Skeletal muscle tissue (tissue), 4 donors: ENCODE results near the gene FAM50A. TPM values are rescaled to one million over a fixed set of nuclear protein-coding genes. Genes with fewer than 3 reads are reported as not detected.

ENCODE experiments used
- H3K27ac ChIP-seq: one replicate; pipeline ENCODE4 v1.7.0; 2013; ENCODE audit warnings: mild to moderate bottlenecking, low read depth, low read length, inconsistent platforms
- H3K27me3 ChIP-seq, 3 donors: one replicate each; pipeline ENCODE4 v1.7.0; 2013; ENCODE audit warnings: low read length in 3 of 3; ENCODE audit not compliant: control insufficient read depth in 3 of 3, insufficient read depth in 3 of 3
- H3K36me3 ChIP-seq, 3 donors: one replicate each; pipeline ENCODE4 v1.7.0; 2013; ENCODE audit warnings: low read length in 3 of 3; ENCODE audit not compliant: control insufficient read depth in 3 of 3, insufficient read depth in 3 of 3
- H3K4me1 ChIP-seq, 3 donors: one replicate each; pipeline ENCODE4 v1.7.0; 2013; ENCODE audit warnings: low read length in 3 of 3, mild to moderate bottlenecking in 3 of 3; ENCODE audit not compliant: control insufficient read depth in 3 of 3, insufficient read depth in 3 of 3
- H3K4me3 ChIP-seq, 3 donors: one replicate each; pipeline ENCODE4 v1.7.0; 2013; ENCODE audit warnings: low read length in 3 of 3
- H3K9ac ChIP-seq, 3 donors: one replicate each; pipeline ENCODE4 v1.7.0; 2013; ENCODE audit warnings: low read length in 3 of 3, mild to moderate bottlenecking in 3 of 3, moderate library complexity in 2 of 3, low read depth in 1 of 3
- H3K9me3 ChIP-seq, 3 donors: one replicate each; pipeline ENCODE4 v1.7.0; 2013; ENCODE audit warnings: low read length in 3 of 3; ENCODE audit not compliant: control insufficient read depth in 3 of 3
- total RNA-seq: library from RNA; depleted of rRNA; stranded (reverse); fragments of >200 nt; gene quantifications from one replicate; pipeline ENCODE4 v1.2.3, GENCODE V29; 2014
- donor health status: Osteomylitis.

The FAM50A gene
- total RNA-seq, 1 donor from 2014 or later, result 16.7 TPM

- Histone ChIP-seq H3K27ac (no peak overlapping the region), H3K36me3 (peaks cover 0 to 3% (median 0%) of the 10 kb centered on the region in 3 donors), H3K4me1 (peaks cover 0 to 8% (median 2%) of the 10 kb centered on the region in 3 donors)
Measured at GRCh38 chrX:154462396-154462795, 18.5 kb downstream of the FAM50A start.

DNA sequence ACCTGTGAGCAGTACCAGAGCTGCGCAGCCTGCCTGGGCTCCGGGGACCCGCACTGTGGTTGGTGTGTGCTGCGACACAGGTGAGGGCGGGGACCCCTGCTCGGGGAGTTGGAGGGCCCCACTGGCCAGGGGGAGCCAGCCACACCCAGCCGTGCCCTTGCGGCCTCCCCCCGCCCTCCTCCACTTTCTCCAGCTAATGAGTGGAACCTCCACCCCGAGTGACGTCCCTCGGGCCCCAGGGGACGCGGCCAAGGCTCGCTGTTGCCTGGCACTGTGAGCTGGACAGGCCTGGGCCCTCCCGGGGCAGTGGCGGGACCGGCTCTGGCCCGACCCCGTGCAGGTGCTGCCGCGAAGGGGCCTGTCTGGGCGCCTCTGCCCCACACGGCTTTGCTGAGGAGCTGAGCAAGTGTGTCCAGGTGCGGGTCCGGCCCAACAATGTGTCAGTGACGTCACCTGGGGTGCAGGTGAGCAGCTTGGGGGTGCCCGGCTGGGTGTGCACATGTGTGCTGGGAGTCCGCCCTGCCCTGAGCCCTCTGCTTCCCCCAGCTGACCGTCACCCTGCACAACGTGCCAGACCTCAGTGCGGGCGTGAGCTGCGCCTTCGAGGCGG lies 19.8 kb downstream of the FAM50A start:
- no peak overlapping the region for H3K9ac ChIP-seq

More at GRCh38 chrX:154462396-154462795, 18.5 kb downstream of the FAM50A start:
- Histone ChIP-seq H3K4me3 (no peak overlapping the region), H3K9me3 (no peaks in the 10 kb centered on the region), H3K9ac (no peak overlapping the region), H3K27me3 (no peaks in the 10 kb centered on the region)

DNA sequence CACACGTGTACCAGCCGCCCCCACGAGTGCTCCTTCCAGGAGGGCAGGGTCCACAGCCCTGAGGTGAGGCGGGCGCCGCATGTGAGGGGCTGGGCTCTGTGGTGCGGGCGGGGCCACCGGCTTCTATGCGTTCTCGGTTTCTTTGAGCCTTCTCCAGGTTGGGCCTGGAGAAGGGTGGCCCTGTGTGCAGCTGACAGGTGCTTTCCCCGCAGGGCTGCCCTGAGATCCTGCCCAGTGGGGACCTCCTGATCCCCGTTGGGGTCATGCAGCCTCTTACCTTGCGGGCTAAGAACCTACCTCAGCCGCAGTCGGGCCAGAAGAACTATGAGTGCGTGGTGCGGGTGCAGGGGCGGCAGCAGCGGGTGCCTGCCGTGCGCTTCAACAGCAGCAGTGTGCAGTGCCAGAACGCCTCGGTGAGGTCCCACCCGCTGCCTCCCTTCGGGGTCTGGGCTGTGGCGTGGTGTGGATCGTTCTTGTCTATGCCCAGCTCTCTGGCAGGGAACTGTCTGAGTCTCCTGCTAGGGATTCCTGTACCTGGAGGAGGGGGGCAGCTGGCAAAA lies 20.9 kb downstream of the FAM50A start:
- H3K27me3 ChIP-seq, result no peaks in the 10 kb centered on the region
- no peak overlapping the region for H3K27ac ChIP-seq
- H3K4me3 ChIP-seq, result no peak overlapping the region
- H3K36me3 ChIP-seq, result peaks cover 0 to 6% (median 3%) of the 10 kb centered on the region in 3 donors
- no peak overlapping the region for H3K9ac ChIP-seq
- peaks cover 0 to under 1% (median 0%) of the 10 kb centered on the region in 3 donors for H3K4me1 ChIP-seq
- H3K9me3 ChIP-seq, result no peaks in the 10 kb centered on the region

More for the DNA sequence above, 19.8 kb downstream of the FAM50A start:
- Histone ChIP-seq H3K36me3 (peaks cover 0 to 4% (median 3%) of the 10 kb centered on the region in 3 donors), H3K4me1 (peaks cover 0 to 8% (median 2%) of the 10 kb centered on the region in 3 donors), H3K27me3 (no peaks in the 10 kb centered on the region), H3K27ac (no peak overlapping the region), H3K9me3 (no peaks in the 10 kb centered on the region), H3K4me3 (no peak overlapping the region)

DNA sequence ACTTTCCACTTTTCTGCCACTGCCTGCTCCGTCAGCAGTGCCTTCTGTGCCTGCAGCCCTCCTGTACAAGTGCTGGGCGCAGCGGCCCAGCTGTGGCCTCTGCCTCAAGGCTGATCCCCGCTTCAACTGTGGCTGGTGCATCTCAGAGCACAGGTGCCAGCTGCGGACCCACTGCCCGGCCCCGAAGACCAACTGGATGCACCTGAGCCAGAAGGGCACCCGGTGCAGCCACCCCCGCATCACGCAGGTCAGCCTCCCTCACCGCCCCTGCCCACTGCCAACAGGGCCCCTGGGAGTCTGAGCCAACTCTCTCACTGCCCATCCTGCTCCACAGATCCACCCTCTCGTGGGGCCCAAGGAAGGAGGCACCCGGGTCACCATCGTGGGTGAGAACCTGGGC lies 21.7 kb downstream of the FAM50A start:
- Histone ChIP-seq H3K27me3 (no peaks in the 10 kb centered on the region), H3K36me3 (peaks cover 1 to 9% (median 3%) of the 10 kb centered on the region in 3 donors), H3K9me3 (no peaks in the 10 kb centered on the region), H3K4me3 (no peak overlapping the region), H3K9ac (no peak overlapping the region), H3K27ac (no peak overlapping the region), H3K4me1 (no peaks in the 10 kb centered on the region)

GRCh38 chrX:154466036-154466435 lies 22.1 kb downstream of the FAM50A start:
- H3K27ac ChIP-seq, result no peak overlapping the region
- no peaks in the 10 kb centered on the region for H3K4me1 ChIP-seq
- H3K4me3 ChIP-seq, result no peak overlapping the region
- peaks cover 3 to 10% (median 5%) of the 10 kb centered on the region in 3 donors for H3K36me3 ChIP-seq
- H3K9me3 ChIP-seq, result no peaks in the 10 kb centered on the region
- H3K27me3 ChIP-seq, result no peaks in the 10 kb centered on the region
- H3K9ac ChIP-seq, result no peak overlapping the region

- Histone ChIP-seq H3K4me1 (no peaks in the 10 kb centered on the region), H3K36me3 (peaks cover 3 to 14% (median 11%) of the 10 kb centered on the region in 3 donors), H3K27ac (no peak overlapping the region), H3K9me3 (no peaks in the 10 kb centered on the region), H3K4me3 (no peak overlapping the region), H3K9ac (no peak overlapping the region), H3K27me3 (no peaks in the 10 kb centered on the region)
Measured at GRCh38 chrX:154466907-154467306, 23.0 kb downstream of the FAM50A start.

GRCh38 chrX:154467556-154467955 lies 23.6 kb downstream of the FAM50A start:
- Histone ChIP-seq H3K4me3 (no peak overlapping the region), H3K36me3 (peaks cover 3 to 14% (median 11%) of the 10 kb centered on the region in 3 donors), H3K9ac (no peak overlapping the region), H3K27ac (no peak overlapping the region), H3K27me3 (no peaks in the 10 kb centered on the region), H3K9me3 (no peaks in the 10 kb centered on the region), H3K4me1 (no peaks in the 10 kb centered on the region)

- Histone ChIP-seq H3K4me3 (no peak overlapping the region), H3K36me3 (peaks cover 3 to 14% (median 11%) of the 10 kb centered on the region in 3 donors), H3K4me1 (no peaks in the 10 kb centered on the region), H3K9me3 (no peaks in the 10 kb centered on the region), H3K9ac (no peak overlapping the region), H3K27me3 (no peaks in the 10 kb centered on the region), H3K27ac (no peak overlapping the region)
Measured at GRCh38 chrX:154468217-154468616, 24.3 kb downstream of the FAM50A start.

GRCh38 chrX:154469114-154469513 lies 25.2 kb downstream of the FAM50A start:
- no peak overlapping the region for H3K4me3 ChIP-seq
- H3K9ac ChIP-seq, result no peak overlapping the region
- H3K36me3 ChIP-seq, result peaks cover 3 to 14% (median 11%) of the 10 kb centered on the region in 3 donors
- no peaks in the 10 kb centered on the region for H3K27me3 ChIP-seq
- H3K27ac ChIP-seq, result no peak overlapping the region
- H3K9me3 ChIP-seq, result no peaks in the 10 kb centered on the region
- no peaks in the 10 kb centered on the region for H3K4me1 ChIP-seq

DNA sequence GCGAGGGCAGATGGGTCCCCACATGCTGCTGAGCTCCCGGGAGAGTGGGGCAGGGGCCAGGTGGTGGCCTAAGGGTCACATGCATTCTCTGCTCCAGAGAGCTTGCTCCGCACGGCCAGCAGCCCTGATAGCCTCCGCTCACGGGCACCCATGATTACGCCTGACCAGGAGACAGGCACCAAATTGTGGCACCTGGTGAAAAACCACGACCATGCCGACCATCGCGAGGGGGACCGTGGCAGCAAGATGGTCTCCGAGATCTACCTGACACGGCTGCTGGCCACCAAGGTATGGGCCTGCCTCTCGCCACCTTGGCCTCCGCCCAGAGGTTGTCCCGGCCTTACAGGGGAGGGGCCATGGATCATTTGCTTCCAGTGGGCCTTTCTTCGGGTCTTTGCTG lies 25.9 kb downstream of the FAM50A start:
- Histone ChIP-seq H3K27me3 (no peaks in the 10 kb centered on the region), H3K27ac (no peak overlapping the region)

More for the DNA sequence above, 25.9 kb downstream of the FAM50A start:
- peaks cover 3 to 14% (median 11%) of the 10 kb centered on the region in 3 donors for H3K36me3 ChIP-seq
- no peaks in the 10 kb centered on the region for H3K9me3 ChIP-seq
- no peak overlapping the region for H3K9ac ChIP-seq
- no peaks in the 10 kb centered on the region for H3K4me1 ChIP-seq
- H3K4me3 ChIP-seq, result no peak overlapping the region
